Cardiac fibroblast (primary cell): ENCODE measurements around the gene PPP1R27.

Experiments
- DNase-seq, 2 donors: peaks; one replicate each; pipeline versions ENCODE4 v3.0.0 to v3.0.0-alpha.2; 2010; ENCODE audit warnings: low read depth in 2 of 2
- H3K4me3 ChIP-seq, 2 donors: replicated peaks in 1 of 2; 1 replicate in 1 of 2; 2 replicates in 1 of 2; pipeline ENCODE4 v1.5.1; 2011; ENCODE audit warnings: low read depth in 2 of 2, low read length in 2 of 2, mild to moderate bottlenecking in 2 of 2, moderate library complexity in 1 of 2
- TF ChIP-seq, protein P1 (sequence below): IDR thresholded peaks from one replicate; pipeline ENCODE4 v1.5.1; 2011; ENCODE audit warnings: low read depth, mild to moderate bottlenecking, low read length, inconsistent platforms

The PPP1R27 gene

DNA sequence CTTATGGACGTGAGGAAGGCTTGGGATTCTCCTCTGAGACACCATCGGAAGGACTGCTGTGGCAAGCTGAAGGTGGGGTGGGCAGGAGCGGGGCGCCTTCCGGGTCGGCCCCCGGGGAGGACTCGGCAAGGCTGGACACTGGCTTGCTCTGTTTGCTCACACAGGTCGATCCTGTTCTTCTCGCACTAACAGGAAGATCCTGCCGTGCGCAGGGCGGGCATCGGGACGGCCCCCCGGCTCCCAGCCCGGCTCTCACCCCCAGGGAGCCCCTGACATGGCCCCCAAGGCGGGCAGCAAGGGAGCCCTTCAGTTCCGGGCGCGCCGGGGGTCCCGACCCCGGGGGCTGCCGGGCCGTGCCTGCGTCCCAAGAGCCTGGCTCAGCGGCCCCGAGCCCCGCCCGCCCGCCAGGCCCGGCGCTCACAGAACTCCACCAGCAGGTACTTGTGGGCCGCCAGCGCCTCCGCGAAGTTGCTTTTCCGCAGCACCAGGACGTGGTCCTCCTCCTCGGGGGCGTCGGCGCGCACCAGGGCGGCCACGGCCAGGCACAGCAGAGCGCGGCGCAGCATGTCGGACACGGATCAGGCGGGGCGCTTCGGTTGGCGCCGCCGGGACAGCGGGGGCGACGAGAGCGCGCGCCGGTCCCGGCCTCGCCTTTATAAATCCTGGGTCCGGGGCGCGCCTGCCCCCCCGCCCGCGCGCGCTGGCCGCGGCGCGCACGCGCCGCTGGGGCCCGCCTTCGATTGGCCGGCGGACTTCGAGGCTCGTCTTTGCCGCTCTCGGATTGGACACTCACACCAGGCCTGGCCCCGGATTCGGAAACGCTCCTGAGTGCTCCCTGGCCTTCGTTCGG lies 25.3 kb upstream of the PPP1R27 start, which contains the start of gene P4HB:
P4HB (minus strand) TSS at position 630 of the 850 bp plus-strand sequence; CDS start at position 566, 64 bp downstream.
- peak within 1 kb of the TSS; percentile 92 to 95 for H3K4me3 ChIP-seq
- TF ChIP-seq, protein P1, sequence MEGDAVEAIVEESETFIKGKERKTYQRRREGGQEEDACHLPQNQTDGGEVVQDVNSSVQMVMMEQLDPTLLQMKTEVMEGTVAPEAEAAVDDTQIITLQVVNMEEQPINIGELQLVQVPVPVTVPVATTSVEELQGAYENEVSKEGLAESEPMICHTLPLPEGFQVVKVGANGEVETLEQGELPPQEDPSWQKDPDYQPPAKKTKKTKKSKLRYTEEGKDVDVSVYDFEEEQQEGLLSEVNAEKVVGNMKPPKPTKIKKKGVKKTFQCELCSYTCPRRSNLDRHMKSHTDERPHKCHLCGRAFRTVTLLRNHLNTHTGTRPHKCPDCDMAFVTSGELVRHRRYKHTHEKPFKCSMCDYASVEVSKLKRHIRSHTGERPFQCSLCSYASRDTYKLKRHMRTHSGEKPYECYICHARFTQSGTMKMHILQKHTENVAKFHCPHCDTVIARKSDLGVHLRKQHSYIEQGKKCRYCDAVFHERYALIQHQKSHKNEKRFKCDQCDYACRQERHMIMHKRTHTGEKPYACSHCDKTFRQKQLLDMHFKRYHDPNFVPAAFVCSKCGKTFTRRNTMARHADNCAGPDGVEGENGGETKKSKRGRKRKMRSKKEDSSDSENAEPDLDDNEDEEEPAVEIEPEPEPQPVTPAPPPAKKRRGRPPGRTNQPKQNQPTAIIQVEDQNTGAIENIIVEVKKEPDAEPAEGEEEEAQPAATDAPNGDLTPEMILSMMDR, result no peak
- DNase-seq, result peak in 1 of 2 donors; percentile 15

DNA sequence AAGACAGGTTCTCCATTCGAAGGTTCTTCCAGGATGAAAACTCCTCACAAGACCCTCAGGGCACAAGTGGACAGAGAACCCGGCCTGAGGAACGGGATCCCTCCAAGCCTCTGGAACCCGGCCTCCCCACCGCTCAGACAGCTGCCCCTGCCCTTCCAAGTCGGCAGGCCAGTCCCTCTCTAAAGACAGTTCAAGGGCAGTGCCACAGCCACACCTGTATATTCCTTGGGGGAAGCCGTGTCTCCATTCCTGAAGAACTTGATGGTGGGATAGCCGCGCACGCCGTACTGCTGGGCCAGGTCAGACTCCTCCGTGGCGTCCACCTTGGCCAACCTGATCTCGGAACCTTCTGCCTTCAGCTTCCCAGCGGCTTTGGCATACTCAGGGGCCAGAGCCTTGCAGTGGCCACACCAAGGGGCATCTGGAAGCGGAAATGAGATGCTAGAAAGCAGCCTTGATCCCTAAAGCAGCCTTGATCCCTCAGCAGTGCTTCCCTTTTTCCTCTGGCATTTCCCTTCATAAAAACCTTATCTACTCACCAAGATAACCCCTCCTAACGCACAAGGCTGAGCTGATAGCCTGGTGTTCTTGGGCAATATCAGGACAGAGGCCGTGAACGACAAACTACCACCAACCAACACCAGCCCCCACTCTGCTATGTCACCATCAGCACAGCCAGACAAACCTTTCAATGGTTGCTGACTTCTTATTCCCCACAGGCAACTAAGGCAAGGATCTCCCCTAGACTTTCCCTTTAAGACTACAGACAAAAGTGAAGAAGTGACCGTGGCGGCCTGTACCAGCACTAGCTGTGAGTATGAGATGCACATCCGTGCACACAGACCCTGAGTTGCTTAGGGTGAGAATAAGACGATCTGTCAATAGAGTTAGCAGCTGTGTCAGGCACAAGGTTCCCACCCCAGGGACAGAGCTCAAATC lies 24.4 kb upstream of the PPP1R27 start:
- peak; percentile 24 to 36 for DNase-seq
- TF ChIP-seq, protein P1, result no peak

DNA sequence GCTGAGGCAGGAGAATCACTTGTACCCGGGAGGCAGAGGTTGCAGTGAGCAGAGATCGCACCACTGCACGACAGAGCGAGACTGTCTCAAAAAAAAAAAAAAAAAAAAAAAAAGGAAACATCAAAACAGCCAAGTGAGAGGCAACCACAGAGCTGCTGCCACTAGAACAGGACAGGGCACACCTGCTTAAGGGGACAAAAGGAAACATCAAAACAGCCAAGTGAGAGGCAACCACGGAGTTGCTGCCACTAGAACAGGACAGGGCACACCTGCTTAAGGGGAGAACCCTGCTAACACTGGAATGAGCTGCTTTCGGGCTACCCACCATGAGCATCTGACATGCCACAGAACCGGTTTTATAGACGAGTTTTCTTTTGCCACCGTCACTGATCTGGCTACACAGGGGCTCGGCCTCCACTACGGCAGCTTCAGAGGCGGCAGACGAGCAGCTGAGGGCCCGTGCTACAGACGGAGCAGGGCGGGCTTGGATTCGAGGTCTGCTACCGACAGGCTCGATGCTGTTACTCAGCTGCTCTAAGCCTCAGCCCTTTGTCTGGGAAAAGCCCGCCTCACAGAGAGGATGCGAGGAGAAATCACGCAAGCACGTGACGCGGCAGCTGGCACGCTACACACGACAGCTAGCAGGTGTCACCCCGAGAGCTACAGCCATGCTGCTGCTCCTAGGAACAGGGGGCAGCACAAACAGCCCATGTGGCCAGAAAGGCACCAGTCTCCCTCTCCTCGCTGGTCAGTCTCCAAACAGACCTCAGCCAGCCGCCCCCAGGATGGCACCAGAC lies 23.5 kb upstream of the PPP1R27 start:
- DNase-seq, result no peak

More for the DNA sequence above, 24.4 kb upstream of the PPP1R27 start:
- peak overlapping the region; percentile 92 to 95 for H3K4me3 ChIP-seq

DNA sequence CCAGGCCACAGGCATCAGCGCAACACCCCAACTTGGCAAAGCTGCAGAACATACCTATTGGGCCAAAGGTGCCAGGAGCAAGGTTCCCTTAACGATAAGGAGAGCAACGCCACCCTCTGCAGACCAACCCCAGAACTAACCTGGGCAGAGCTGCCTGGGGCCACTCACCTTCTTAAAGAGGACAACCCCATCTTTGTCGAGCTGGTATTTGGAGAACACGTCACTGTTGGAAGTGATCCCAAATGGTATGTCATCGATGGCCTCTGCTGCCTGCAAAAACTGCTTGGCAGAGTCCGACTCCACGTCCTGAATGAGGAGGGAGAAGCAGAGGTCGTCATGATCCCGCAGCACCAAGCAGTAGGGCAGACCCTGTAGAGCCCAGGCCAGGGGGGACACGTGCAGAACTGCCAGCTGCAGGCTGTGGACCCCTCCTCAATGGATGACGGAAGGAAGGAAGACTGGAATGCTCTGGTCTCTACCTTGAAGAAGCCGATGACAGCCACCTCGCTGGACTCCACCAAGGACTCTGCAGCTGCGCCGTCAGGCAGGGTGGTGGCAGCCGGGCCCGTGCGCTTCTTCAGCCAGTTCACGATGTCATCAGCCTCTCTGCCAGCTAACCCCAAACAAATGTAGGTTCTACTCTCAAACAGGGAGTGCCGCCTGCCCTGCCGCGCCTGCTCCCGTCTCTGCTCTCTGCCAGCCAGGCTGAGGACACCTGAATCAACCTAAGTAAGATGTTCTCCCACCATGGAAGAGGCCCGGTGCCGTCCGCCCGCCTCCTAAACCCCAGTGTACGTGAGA lies 20.3 kb upstream of the PPP1R27 start:
- DNase-seq, result peak in 1 of 2 donors; percentile 53
- H3K4me3 ChIP-seq, result no peak overlapping the region
- TF ChIP-seq, protein P1, result no peak

More for the DNA sequence above, 23.5 kb upstream of the PPP1R27 start:
- H3K4me3 ChIP-seq, result peak overlapping the region; percentile 92 to 95
- TF ChIP-seq, protein P1, result no peak

GRCh38 chr17:81852237-81852636 lies 17.4 kb upstream of the PPP1R27 start:
- TF ChIP-seq, protein P1, result no peak
- no peak overlapping the region for H3K4me3 ChIP-seq
- no peak for DNase-seq
